GM12872 (cell line): ENCODE measurements around the gene CDX1.
A peak's percentile ranks its signal among the peaks of the same experiment; 100 is the strongest.

ENCODE experiments used
- CTCF ChIP-seq: IDR thresholded peaks from 3 replicates; pipeline ENCODE4 v1.5.1; 2011; ENCODE audit warnings: low read depth, mild to moderate bottlenecking, low read length, moderate library complexity; ENCODE audit not compliant: insufficient read depth

The CDX1 gene

GRCh38 chr5:150148117-150148927 is 18.3 kb upstream of the CDX1 start:
- TF ChIP-seq CTCF, result no peak

GRCh38 chr5:150149618-150150017 is 17.0 kb upstream of the CDX1 start:
- TF ChIP-seq CTCF, result no peak

- TF ChIP-seq CTCF, result no peak
Observed at GRCh38 chr5:150152636-150153462, 13.7 kb upstream of the CDX1 start.

- no peak for TF ChIP-seq CTCF
Observed at GRCh38 chr5:150153483-150153882, 13.1 kb upstream of the CDX1 start.

- peak; percentile 19; the same call in 1 of the 3 replicates for TF ChIP-seq CTCF
Observed at GRCh38 chr5:150153957-150154617, 12.5 kb upstream of the CDX1 start.

- no peak; the same call in 2 of the 3 replicates for TF ChIP-seq CTCF
Observed at GRCh38 chr5:150154618-150155128, 11.9 kb upstream of the CDX1 start.
